HEK293 (cell line): ENCODE results near the gene FBN2.

Experiments
- CTCF ChIP-seq: fragments of 450-650 bp; formaldehyde crosslinking; IDR thresholded peaks from 2 replicates; pipeline ENCODE4 v1.5.1; 2016; ENCODE audit warnings: missing biosample characterization, missing genetic modification characterization
- ZBTB7A ChIP-seq: fragments of 450-650 bp; formaldehyde crosslinking; IDR thresholded peaks from 2 replicates; pipeline ENCODE4 v1.5.1; 2016; ENCODE audit warnings: low read depth, missing biosample characterization, missing genetic modification characterization
- ZFHX2 ChIP-seq: fragments of 450-650 bp; formaldehyde crosslinking; conservative IDR thresholded peaks from 2 replicates; pipeline ENCODE4 v1.5.1; 2016; ENCODE audit warnings: missing biosample characterization, missing genetic modification characterization
- ZNF138 ChIP-seq: fragments of 450-650 bp; formaldehyde crosslinking; IDR thresholded peaks from 2 replicates; pipeline ENCODE4 v1.5.1; 2016; ENCODE audit warnings: missing biosample characterization, missing genetic modification characterization, borderline replicate concordance
- ZNF146 ChIP-seq: fragments of 450-650 bp; formaldehyde crosslinking; IDR thresholded peaks from 2 replicates; pipeline ENCODE4 v1.5.1; 2016; ENCODE audit warnings: missing biosample characterization, missing genetic modification characterization
- ZNF202 ChIP-seq: fragments of 450-650 bp; formaldehyde crosslinking; IDR thresholded peaks from 2 replicates; pipeline ENCODE4 v1.5.1; 2016; ENCODE audit warnings: missing biosample characterization, missing genetic modification characterization, borderline replicate concordance
- ZNF549 ChIP-seq: fragments of 450-650 bp; IDR thresholded peaks from 2 replicates; pipeline ENCODE4 v1.5.1; 2018; ENCODE audit warnings: missing biosample characterization, missing genetic modification characterization, mild to moderate bottlenecking, inconsistent platforms, moderate library complexity

GRCh38 chr5:128357226-128357625 lies 180.8 kb downstream of the FBN2 start:
- no peak for TF ChIP-seq ZNF549 (tag by site-specific recombination)
- no peak for TF ChIP-seq CTCF
- no peak for TF ChIP-seq ZFHX2 (tag by site-specific recombination)
- no peak for TF ChIP-seq ZNF202 (tag by site-specific recombination)
- TF ChIP-seq ZBTB7A (tag by site-specific recombination): no peak
- TF ChIP-seq ZNF138 (tag by site-specific recombination): no peak
- TF ChIP-seq ZNF146: no peak
